Head of caudate nucleus (tissue), 42 donors: ENCODE measurements around the gene MYZAP.
A peak's percentile ranks its signal among the peaks of the same experiment; 100 is the strongest.

Experiments
- DNase-seq, 42 donors: peaks; one replicate each; pipeline versions ENCODE4 v3.0.0 to v3.0.0-alpha.2; 2020 to 2021; ENCODE audit warnings: mixed read lengths in 7 of 42
- intact Hi-C: fragments of 100-400 bp; cut with DNase I; formaldehyde crosslinking; loops from one replicate; pipeline ENCODE4 v1.15.0; 2022

Gene MYZAP

GRCh38 chr15:57561041-57561711 is 30.5 kb upstream of the MYZAP start:
- peak in 41 of 42 donors; percentile 22 to 88 (median 70) for DNase-seq
- intact Hi-C loops: loop anchor here (10.0 kb wide), 1 partner anchor 504 kb away; the partner anchor contains the start of gene ALDH1A2

- no peak for DNase-seq
- intact Hi-C loops: loop anchor here (10.0 kb wide), 1 partner anchor 503 kb away; the partner anchor contains the start of gene ALDH1A2
These were observed 29.4 kb upstream of the MYZAP start for GRCh38 chr15:57562196-57562769.

GRCh38 chr15:57563416-57563815 is 28.3 kb upstream of the MYZAP start:
- DNase-seq: no peak
- intact Hi-C loops: loop anchor here (10.0 kb wide), 1 partner anchor 501 kb away; the partner anchor contains the start of gene ALDH1A2

GRCh38 chr15:57565311-57565710 is 26.4 kb upstream of the MYZAP start:
- intact Hi-C loops: loop anchor here (10.0 kb wide), 1 partner anchor 499 kb away; the partner anchor contains the start of gene ALDH1A2
- no peak for DNase-seq

- no peak for DNase-seq
These were observed 24.9 kb upstream of the MYZAP start for GRCh38 chr15:57566834-57567233.

GRCh38 chr15:57567891-57568290 is 23.8 kb upstream of the MYZAP start:
- intact Hi-C loops: loop anchor here (10.0 kb wide), 1 partner anchor 497 kb away; the partner anchor contains the start of gene ALDH1A2
- no peak for DNase-seq

More at GRCh38 chr15:57566834-57567233, 24.9 kb upstream of the MYZAP start:
- intact Hi-C loops: loop anchor here (10.0 kb wide), 1 partner anchor 498 kb away; the partner anchor contains the start of gene ALDH1A2

- no peak for DNase-seq
- intact Hi-C loops: loop anchor here (10.0 kb wide), 1 partner anchor 497 kb away; the partner anchor contains the start of gene ALDH1A2
These were observed 23.4 kb upstream of the MYZAP start for GRCh38 chr15:57568299-57568698.

- intact Hi-C loops: no loop called here
- no peak for DNase-seq
These were observed 21.4 kb upstream of the MYZAP start for GRCh38 chr15:57570340-57570739.

GRCh38 chr15:57570994-57571393 is 20.7 kb upstream of the MYZAP start:
- DNase-seq: no peak
- intact Hi-C loops: no loop called here

- intact Hi-C loops: no loop called here
- no peak for DNase-seq
These were observed 20.0 kb upstream of the MYZAP start for GRCh38 chr15:57571725-57572124.

- intact Hi-C loops: no loop called here
- no peak for DNase-seq
These were observed 19.2 kb upstream of the MYZAP start for GRCh38 chr15:57572468-57572867.

- intact Hi-C loops: no loop called here
- no peak for DNase-seq
These were observed 18.6 kb upstream of the MYZAP start for GRCh38 chr15:57573151-57573550.

GRCh38 chr15:57575363-57575762 is 16.3 kb upstream of the MYZAP start:
- intact Hi-C loops: no loop called here
- DNase-seq: no peak

GRCh38 chr15:57578288-57578900 is 13.3 kb upstream of the MYZAP start:
- DNase-seq: no peak
- intact Hi-C loops: no loop called here

- no peak for DNase-seq
- intact Hi-C loops: no loop called here
These were observed 11.3 kb upstream of the MYZAP start for GRCh38 chr15:57580428-57580827.

GRCh38 chr15:57580866-57581265 is 10.8 kb upstream of the MYZAP start:
- intact Hi-C loops: no loop called here
- no peak for DNase-seq

GRCh38 chr15:57582090-57582489 is 9.6 kb upstream of the MYZAP start:
- intact Hi-C loops: no loop called here
- no peak for DNase-seq

- DNase-seq: no peak
- intact Hi-C loops: no loop called here
These were observed 8.4 kb upstream of the MYZAP start for GRCh38 chr15:57583282-57583681.

- no peak for DNase-seq
- intact Hi-C loops: no loop called here
These were observed 8.0 kb upstream of the MYZAP start for GRCh38 chr15:57583720-57584119.
